ENCODE data around the gene APOBR. TPM values are rescaled to one million over a fixed set of nuclear protein-coding genes. Genes with fewer than 3 reads are reported as not detected.

Gene APOBR
- total and polyA plus RNA-seq, 2 of the 13 experiments (the other 11 are each of a cell fraction or from before 2014, with no cell fraction given), result 0.03 TPM; not detected in 1

GRCh38 chr16:28491230-28491969 is 3.0 kb upstream of the APOBR start (continued):
- peak; percentile 50; the same call in 1 of the 2 replicates for TF ChIP-seq NR2F6 (IDR thresholded peaks at IDR 0.05)
- peak; percentile 59; the same call in 1 of the 2 replicates for TF ChIP-seq NR2F6 (CRISPR knock-in tag; IDR thresholded peaks at IDR 0.05)
- TF ChIP-seq RARA (CRISPR knock-in tag; IDR thresholded peaks at IDR 0.05), result peak; percentile 28; the same call in 1 of the 2 replicates
- peak; percentile 23; the same call in 1 of the 2 replicates for TF ChIP-seq FOXJ3 (CRISPR knock-in tag; IDR thresholded peaks at IDR 0.05; ENCODE audit: borderline replicate concordance)
- no peak for TF ChIP-seq GMEB1 (CRISPR knock-in tag; IDR thresholded peaks at IDR 0.05; ENCODE audit: borderline replicate concordance)
- TF ChIP-seq ZNF296 (CRISPR knock-in tag; conservative IDR thresholded peaks at IDR 0.05), result peak; percentile 65; the same call in 1 of the 2 replicates
- TF ChIP-seq KIAA2018 (CRISPR knock-in tag; IDR thresholded peaks at IDR 0.05; ENCODE audit: borderline replicate concordance), result 0 out of 2 replicates have a peak, but pooled peaks have one; percentile 62
- TF ChIP-seq ZNF446 (CRISPR knock-in tag; IDR thresholded peaks at IDR 0.05), result peak; percentile 96
- peak; percentile 41 for TF ChIP-seq ZNF839 (CRISPR knock-in tag; IDR thresholded peaks at IDR 0.05; ENCODE audit: borderline replicate concordance)
- TF ChIP-seq NFKB2 (CRISPR knock-in tag; IDR thresholded peaks at IDR 0.05; ENCODE audit: borderline replicate concordance), result peak; percentile 61; the same call in 1 of the 2 replicates
- 0 out of 2 replicates have a peak, but pooled peaks have one; percentile 32 for TF ChIP-seq ZBTB3 (CRISPR knock-in tag; IDR thresholded peaks at IDR 0.05; ENCODE audit: borderline replicate concordance, low read depth)
- 0 out of 2 replicates have a peak, but pooled peaks have one; percentile 10 for TF ChIP-seq DZIP1 (CRISPR knock-in tag; IDR thresholded peaks at IDR 0.05)
- TF ChIP-seq HDAC6 (IDR thresholded peaks at IDR 0.05; ENCODE audit: low read depth, low read length), result no peak
- TF ChIP-seq SP140L (CRISPR knock-in tag; IDR thresholded peaks at IDR 0.05; ENCODE audit: borderline replicate concordance), result no peak
- TF ChIP-seq ZNF652 (CRISPR knock-in tag; IDR thresholded peaks at IDR 0.05; ENCODE audit: borderline replicate concordance, low read depth), result peak; percentile 95

Data from HepG2 (cell line).